Myocyte (in vitro differentiated cells): Measurements from ENCODE around the gene KCTD1. TPM values are rescaled to one million over a fixed set of nuclear protein-coding genes. Genes with fewer than 3 reads are reported as not detected.

ENCODE experiments used
- DNase-seq: peaks from one replicate; pipeline ENCODE4 v3.0.0-alpha.2; 2012; ENCODE audit warnings: low read depth
- total RNA-seq: library from RNA; depleted of rRNA; stranded (reverse); fragments of >200 nt; gene quantifications from 2 replicates; pipeline ENCODE4 v1.2.3, GENCODE V29; 2014

KCTD1 gene
- total RNA-seq, 1 donor from 2014 or later: 8.3 TPM

- DNase-seq: no peak
These were observed 23.6 kb downstream of the KCTD1 start for GRCh38 chr18:26524504-26525351.

DNA sequence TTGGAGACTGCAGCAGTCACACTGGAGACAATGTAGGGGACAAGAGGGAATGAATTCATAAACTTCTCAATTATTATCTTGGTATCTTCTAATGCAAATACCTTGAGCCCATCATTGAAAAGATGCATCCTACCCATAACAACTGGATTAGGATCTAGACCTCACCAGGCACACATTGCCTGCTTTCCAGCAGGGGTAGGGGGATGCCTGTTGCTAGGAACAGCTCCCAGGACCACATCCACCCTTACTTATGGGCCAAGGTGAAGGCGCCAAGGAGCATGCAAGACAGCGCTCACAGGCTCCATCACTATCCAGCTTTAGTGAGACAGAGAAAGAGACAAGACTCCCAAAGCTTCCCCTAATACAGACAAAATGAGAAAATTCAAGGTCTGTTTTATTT, 24.4 kb downstream of the KCTD1 start:
- no peak for DNase-seq

DNA sequence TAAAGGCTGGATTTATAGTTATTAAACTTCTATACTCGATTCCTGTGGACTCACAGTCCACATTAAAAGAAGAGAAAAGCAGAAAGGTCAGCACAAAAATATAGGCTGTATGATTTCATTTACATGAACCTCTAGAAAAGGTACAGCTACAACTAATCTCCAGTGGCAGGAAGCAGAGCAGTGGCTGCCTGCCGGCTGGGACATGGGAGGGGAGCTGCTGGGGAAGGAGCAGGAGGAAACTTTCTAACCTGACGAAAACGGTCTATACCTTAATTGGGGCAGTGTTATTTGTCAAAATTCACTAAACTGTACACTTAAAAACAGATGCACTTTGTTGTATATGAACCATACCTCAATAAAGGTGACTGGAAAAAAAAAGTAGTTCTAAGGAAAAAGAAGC, 26.7 kb downstream of the KCTD1 start:
- no peak for DNase-seq

DNA sequence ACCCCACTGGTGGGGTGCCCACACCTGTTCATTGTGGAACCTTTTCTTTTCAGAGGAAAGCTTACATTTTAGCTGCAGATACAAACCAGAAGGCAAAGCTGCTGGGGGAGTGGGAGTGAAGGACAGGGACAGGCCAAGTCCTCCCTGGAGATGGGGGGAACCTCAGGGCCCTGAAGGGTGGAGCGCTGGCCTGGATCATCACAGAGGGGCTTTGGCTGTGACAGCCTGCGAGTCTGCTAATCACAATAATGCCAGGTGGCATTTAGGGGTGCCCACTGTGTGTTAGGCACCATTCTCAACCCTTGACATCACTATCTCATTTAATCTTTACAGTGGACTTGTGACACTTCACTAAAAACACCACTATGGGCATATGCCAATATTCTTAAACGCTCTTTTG, 27.4 kb downstream of the KCTD1 start:
- no peak for DNase-seq

DNA sequence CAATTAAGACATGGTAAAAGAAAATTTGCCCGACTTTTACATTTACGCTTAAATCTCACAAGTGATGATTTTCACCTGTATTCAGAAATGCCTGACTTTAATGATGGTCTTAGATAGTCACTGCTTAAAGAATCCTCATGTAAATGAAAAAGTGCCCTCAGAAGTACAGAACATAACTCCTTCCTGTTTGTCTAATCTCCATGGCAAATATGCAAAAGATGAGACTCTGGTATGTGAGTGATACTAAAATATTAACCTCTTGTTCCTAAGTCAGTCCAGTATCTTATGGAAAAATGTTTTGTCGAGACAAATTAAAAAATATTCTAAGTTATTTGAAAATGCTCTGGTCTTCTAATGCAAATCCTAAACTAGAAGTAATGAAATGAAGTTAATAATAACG, 29.2 kb downstream of the KCTD1 start:
- DNase-seq: no peak

DNA sequence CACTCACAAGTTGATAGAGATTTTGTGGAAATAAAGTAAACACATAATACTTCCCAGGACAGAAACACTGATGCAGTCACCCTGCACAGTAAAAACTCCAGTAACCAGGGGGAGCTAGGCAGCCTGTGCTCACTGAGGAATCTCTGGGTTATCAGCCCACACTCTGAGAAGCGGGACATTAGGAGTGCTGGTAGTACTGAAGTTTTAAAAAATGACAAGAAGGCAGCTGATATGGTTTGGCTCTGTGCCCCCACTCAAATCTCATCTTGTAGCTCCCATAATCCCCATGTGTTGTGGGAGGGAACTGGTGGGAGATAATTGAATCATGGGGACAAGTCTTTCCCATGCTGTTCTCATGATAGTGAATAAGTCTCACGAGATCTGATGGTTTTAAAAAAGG, 31.4 kb downstream of the KCTD1 start:
- peak; percentile 24 for DNase-seq

DNA sequence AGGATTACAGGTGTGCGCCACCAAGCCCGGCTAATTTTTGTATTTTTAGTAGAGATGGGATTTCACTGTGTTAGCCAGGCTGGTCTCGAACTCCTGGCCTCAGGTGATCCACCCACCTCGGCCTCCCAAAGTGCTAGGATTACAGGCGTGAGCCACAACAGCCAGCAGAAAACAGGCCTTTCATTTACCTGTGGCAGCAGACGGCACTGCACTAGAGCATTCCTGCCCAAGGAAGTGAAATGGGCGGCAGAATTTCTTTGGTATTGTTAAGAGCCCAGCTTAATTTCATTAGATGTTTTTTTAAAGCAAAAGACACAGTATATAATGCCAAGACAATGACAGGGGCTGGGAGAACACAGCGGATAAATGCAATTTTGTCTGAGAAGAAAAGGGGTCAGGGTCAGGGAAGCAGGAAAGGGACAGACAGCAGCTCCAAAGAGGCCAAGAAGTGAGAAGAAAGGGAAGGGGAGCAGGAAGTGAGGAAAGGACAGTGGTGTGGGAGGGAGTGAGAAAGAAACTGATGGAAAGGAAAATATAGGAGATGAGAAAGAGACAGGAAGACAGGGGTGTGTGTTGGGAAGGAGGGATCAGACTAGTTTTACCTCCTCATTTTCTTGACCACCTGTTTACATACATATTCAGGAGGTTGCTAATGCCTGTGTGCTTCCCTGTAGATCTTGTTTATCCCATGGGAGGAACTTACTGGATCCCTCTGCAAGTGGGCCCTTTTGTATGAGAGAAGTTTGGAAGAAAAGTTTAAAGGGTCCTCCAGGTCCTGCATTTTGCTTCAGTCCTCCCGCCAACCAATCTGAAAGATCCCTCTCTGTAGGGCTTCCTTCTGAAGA, 32.5 kb downstream of the KCTD1 start:
- DNase-seq: no peak

- no peak for DNase-seq
These were observed 36.8 kb downstream of the KCTD1 start for GRCh38 chr18:26511339-26512071.

DNA sequence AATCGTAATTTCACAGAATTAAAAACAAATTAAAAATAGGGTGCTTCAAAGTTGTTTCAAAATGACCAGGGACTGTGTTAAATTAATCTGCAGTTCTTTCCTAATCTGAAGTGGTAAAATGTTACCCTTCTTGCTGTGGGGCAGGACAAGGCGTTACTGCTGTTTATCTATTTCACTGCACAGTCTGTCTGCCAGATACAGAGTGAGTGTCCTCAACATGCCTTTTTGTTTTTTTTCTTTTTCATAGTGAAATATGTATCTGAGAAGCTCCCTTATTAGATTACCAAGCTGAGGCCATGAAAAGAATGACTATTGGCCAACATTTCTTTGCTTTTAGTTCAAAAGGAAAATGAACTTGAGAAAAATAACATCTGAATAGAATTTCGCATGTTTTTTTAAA, 38.0 kb downstream of the KCTD1 start:
- no peak for DNase-seq

DNA sequence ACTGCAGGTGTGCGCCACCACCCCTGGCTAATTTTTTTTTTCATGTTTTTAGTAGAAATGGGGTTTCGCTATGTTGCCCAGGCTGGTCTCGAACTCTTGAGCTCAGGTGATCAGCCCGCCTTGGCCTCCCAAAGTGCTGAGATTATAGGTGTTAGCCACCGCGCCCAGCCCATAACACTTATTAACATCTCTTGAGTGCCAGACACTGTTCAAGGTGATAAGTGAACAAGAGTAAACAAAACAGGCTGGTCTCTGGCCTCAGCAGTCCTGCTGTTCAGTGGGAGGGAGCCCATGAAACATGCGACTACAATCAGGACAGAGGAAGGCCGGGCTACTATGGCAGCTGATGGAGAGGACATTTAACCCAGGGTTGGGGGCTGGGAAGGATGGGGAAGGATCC, 42.3 kb downstream of the KCTD1 start:
- DNase-seq: no peak

GRCh38 chr18:26504831-26505230, 43.5 kb downstream of the KCTD1 start:
- DNase-seq: no peak

- DNase-seq: no peak
These were observed 45.0 kb downstream of the KCTD1 start for GRCh38 chr18:26503382-26503781.

GRCh38 chr18:26502823-26503222, 45.5 kb downstream of the KCTD1 start:
- DNase-seq: no peak

- DNase-seq: peak; percentile 27
These were observed 50.5 kb downstream of the KCTD1 start for GRCh38 chr18:26497866-26498265.

GRCh38 chr18:26496528-26496927, 51.8 kb downstream of the KCTD1 start:
- no peak for DNase-seq

DNA sequence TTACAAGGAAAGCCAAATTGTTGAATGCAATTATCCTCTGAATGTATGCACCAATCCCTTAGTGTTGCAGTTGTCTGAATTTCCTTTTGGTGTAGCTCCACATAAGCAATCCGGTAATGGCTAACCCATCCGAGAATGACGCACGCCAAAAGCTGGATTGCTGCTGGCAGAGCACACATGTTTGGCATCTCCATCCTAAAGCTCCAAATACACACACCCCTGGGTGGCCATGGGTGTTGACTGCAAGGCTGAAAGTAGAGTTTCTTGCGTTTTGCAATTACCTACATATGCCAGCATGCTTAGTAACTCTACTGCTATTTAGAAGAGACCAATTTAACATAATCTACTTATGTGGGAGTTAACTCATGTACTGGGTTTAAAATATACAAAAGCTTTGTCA, 53.1 kb downstream of the KCTD1 start:
- DNase-seq: no peak

GRCh38 chr18:26493021-26493420, 55.3 kb downstream of the KCTD1 start:
- DNase-seq: no peak

GRCh38 chr18:26491194-26491816, 57.0 kb downstream of the KCTD1 start:
- DNase-seq: no peak

DNA sequence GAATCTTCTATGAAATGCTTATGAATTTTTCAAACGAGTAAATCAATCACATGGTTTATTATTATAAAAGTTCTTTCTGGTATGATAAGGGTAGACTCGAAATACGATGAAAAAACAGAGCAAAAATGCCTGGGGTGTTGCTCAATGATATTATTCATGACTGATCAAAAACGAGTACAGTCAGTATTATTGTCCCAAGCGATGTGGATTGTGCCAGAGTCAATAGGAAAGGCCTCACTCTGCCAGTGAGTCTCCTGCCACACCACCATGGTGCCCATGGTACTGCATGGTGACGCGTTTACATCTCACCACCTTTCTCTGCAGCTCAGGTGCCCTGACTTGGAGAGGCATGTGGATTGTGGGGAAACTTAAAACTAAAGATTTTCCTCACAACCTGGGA, 58.5 kb downstream of the KCTD1 start:
- no peak for DNase-seq

GRCh38 chr18:26489191-26489590, 59.2 kb downstream of the KCTD1 start:
- no peak for DNase-seq

GRCh38 chr18:26488417-26489009, 59.8 kb downstream of the KCTD1 start:
- no peak for DNase-seq
